LNCaP clone FGC (cell line): ENCODE results near the gene PRRG1.

ENCODE experiments used
- DNase-seq: peaks from one replicate; pipeline ENCODE4 v3.0.0-alpha.2; 2011; ENCODE audit warnings: low read depth
- H3K4me3 ChIP-seq: 2 replicates; pipeline ENCODE4 v1.5.1; 2011; ENCODE audit warnings: mild to moderate bottlenecking, low read depth, low read length, control low read depth
- TF ChIP-seq, protein P1 (sequence below): IDR thresholded peaks from 2 replicates; pipeline ENCODE4 v1.5.1; 2012; ENCODE audit warnings: mild to moderate bottlenecking; ENCODE audit not compliant: control insufficient read depth, insufficient read depth; ENCODE audit errors: extremely low read depth

The PRRG1 gene

DNA sequence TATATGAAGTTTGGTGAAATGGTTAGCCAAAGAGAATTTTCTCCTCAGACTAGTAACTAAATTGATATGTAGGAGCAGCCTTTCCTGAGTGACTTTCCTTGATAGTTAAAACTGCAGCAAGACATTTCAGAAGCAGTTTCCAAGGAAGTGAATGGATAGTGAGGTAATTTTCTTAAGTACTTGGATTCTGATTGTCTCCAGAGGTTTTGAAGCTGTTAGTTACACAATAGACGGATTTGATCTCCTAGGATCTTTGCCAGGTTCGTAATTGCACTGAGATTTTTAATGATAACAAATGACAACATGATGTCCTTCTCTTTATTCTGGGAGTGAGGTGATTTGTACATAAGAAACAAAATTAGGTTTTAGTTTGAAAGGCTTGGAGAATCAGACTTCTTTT is 29.2 kb downstream of the PRRG1 start:
- peak; percentile 66 for DNase-seq
- H3K4me3 ChIP-seq = no peak overlapping the region
- TF ChIP-seq, protein P1, sequence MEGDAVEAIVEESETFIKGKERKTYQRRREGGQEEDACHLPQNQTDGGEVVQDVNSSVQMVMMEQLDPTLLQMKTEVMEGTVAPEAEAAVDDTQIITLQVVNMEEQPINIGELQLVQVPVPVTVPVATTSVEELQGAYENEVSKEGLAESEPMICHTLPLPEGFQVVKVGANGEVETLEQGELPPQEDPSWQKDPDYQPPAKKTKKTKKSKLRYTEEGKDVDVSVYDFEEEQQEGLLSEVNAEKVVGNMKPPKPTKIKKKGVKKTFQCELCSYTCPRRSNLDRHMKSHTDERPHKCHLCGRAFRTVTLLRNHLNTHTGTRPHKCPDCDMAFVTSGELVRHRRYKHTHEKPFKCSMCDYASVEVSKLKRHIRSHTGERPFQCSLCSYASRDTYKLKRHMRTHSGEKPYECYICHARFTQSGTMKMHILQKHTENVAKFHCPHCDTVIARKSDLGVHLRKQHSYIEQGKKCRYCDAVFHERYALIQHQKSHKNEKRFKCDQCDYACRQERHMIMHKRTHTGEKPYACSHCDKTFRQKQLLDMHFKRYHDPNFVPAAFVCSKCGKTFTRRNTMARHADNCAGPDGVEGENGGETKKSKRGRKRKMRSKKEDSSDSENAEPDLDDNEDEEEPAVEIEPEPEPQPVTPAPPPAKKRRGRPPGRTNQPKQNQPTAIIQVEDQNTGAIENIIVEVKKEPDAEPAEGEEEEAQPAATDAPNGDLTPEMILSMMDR = no peak

DNA sequence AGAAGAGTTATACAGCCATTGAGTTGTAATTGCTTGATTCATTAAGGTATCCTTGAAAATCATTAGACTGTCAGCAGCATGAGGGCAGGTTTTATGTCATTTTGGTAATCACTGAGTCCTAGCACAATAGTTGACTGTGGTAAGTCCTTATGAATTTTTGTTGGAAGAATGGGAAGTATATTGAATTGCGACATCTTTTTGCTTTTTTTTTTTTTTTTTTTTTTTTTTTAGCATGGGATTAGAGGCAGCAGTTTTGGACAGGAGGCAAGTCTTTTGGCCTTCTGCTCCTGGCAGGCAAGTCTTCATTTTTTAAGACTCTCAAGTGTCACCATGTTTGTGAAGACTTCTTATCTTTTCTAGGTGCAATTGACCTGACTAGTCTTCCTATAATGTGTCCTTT is 29.7 kb downstream of the PRRG1 start:
- TF ChIP-seq, protein P1 = no peak
- H3K4me3 ChIP-seq = no peak overlapping the region
- no peak for DNase-seq

DNA sequence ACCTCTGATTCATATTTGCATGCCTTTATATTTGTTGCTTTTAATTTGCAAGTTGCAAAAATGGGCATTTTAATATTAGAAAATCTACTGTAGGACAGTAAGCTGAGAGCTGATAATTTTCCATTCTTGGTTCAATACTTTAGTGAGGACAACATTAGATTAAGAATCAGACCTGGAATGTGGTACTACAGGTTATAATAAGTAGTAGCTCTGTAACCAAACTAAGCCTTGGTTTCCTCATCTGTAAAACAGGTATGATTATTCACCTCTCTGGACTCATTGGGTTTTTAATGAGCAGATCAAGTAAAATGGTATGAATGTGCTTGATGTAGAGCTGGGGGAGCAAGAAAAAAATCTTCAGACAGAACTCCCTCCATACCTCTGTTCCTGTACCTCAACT is 31.1 kb downstream of the PRRG1 start:
- TF ChIP-seq, protein P1 = no peak
- no peak overlapping the region for H3K4me3 ChIP-seq
- DNase-seq = no peak

DNA sequence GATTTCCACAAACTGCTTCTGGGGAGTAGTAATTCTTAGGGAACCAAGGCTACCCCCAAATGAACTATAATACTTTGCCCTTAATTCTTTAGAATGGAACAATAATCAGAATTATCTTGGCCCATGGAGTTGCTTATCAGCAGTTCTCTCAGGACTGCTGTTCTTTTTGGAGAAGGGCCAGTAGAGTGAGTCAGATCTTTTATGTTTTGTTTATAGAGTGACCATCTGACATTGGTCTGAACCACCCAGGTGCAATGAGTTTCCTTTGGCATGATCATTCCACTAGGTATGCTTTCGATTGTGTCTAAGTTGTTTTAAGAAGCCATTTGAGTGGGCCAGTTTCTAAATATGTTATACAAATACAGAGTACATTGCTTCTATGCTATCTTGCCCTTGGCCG is 31.8 kb downstream of the PRRG1 start:
- TF ChIP-seq, protein P1 = no peak
- DNase-seq = peak; percentile 69
- H3K4me3 ChIP-seq = no peak overlapping the region

DNA sequence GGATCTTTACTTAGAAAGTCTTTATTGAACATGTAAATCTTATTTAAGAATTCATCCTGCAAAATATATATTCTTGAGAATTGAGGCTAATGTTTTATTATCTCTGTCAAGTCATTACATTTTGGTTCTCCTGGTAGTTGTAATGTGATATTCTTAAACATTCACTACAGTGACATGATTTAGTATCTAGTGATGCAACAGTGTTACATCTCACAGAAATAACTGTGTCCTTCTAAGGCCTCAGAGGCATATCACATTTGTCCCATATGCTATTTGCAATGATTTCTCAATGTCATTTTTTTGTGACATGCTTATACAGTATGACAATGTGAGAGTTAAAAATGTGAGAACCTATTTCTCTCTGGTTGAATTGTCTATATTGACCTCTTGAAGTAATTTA is 34.1 kb downstream of the PRRG1 start:
- no peak for DNase-seq
- TF ChIP-seq, protein P1 = no peak

DNA sequence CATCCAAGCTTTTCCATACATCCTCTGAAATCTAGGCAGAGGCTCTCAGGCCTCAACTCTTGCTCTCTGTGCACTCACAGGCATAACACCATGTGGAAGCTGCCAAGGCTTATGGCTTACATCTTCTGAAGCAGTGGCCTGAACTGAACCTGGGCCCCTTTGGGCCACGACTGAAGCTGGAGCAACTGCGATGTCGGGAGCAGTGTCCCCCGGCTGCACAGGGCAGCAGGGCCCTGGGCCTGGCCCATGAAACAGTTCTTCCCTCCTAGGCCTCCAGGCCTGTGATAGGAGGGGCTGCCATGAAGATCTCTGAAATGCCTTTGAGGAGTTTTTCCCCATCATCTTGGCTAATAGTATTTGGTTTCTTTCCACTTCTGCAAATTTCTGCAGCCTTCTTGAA is 39.2 kb downstream of the PRRG1 start:
- TF ChIP-seq, protein P1 = no peak
- no peak for DNase-seq

More for the DNA sequence above, 34.1 kb downstream of the PRRG1 start:
- no peak overlapping the region for H3K4me3 ChIP-seq

DNA sequence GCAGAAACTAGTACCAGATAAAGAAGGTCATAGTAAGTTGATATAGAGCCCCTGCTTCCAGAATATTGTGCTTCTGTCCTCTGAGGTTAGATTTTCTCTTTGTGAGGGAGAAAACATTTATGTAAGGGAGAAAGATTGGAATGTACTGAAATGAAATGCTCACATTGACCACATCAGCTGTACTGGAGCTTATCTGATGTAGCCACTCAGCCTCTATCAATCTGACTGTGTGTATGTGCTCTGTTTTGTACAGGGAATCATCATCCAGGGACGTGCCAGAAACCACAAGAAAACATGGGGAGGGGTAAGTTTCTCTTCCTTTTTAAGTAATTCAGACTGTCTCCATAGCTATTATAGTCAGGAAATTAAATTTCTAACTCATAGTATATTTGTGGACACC is 56.8 kb downstream of the PRRG1 start:
- TF ChIP-seq, protein P1 = no peak
- H3K4me3 ChIP-seq = no peak overlapping the region
- no peak for DNase-seq

More for the DNA sequence above, 39.2 kb downstream of the PRRG1 start:
- no peak overlapping the region for H3K4me3 ChIP-seq
